Mucosa of gallbladder (tissue), 1 donor: Measurements from ENCODE around the gene RSAD2. TPM values are rescaled to one million over a fixed set of nuclear protein-coding genes. Genes with fewer than 3 reads are reported as not detected.
"Not testable (repeated sequence)": the region's sequence is repeated elsewhere in the genome, so short reads cannot be mapped to it uniquely, and the experiment has no call there.

Experiments
- DNase-seq: peaks from one replicate; pipeline ENCODE4 v3.0.0-alpha.2; 2020; ENCODE audit warnings: low spot score
- total RNA-seq: library from RNA; stranded (reverse); gene quantifications from one replicate; pipeline ENCODE4 v1.2.1, GENCODE V29; 2021
- donor health status: DM: no; HTN: no; CAD: no.

RSAD2 gene, protein sequence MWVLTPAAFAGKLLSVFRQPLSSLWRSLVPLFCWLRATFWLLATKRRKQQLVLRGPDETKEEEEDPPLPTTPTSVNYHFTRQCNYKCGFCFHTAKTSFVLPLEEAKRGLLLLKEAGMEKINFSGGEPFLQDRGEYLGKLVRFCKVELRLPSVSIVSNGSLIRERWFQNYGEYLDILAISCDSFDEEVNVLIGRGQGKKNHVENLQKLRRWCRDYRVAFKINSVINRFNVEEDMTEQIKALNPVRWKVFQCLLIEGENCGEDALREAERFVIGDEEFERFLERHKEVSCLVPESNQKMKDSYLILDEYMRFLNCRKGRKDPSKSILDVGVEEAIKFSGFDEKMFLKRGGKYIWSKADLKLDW
- 1.3 TPM for total RNA-seq

GRCh38 chr2:6877402-6878304 lies at the start of gene RSAD2:
Gene RSAD2, plus strand, starts transcription at chr2:6877777. Its CDS starts 24 bp downstream, at chr2:6877801.
- peak; percentile 67 for DNase-seq

DNA sequence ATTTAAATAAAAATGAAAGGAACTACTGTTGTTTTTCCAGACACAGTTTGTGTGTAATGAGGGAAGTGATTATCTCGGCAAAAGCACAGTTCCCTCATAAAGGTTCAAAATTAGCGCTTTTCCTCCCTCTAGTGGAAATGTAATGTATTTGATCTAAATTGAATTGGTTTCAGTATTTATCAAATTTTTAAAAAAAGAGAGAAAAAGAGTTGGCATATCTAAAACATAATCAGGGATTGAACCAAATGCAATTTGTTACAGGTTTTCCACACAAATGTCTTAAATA lies 49.3 kb upstream of the RSAD2 start:
- DNase-seq: no peak

DNA sequence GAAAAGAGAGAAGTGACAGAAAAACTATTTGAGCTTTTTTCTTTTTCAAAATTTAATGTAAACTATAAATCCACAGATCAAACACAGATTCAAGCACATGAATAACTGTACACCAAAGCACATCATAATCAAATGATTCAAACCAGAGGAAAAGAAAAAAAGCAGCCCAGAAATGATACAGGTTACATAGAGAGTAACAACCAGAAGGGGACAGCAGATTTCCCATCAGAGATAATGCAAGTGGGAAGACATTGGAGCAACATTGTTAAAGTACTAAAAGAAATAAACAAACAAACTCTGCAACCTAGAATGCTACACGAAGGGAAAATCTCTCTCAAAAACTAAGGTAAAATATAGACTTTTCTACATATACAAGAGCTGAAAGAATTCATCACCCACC lies 46.3 kb upstream of the RSAD2 start:
- no peak for DNase-seq

GRCh38 chr2:6832596-6833299 lies 44.8 kb upstream of the RSAD2 start:
- no peak for DNase-seq

- no peak for DNase-seq
Measured at GRCh38 chr2:6833300-6833604, 44.3 kb upstream of the RSAD2 start.

GRCh38 chr2:6834163-6834562 lies 43.4 kb upstream of the RSAD2 start:
- DNase-seq: no peak

GRCh38 chr2:6835467-6835866 lies 42.1 kb upstream of the RSAD2 start:
- no peak for DNase-seq

DNA sequence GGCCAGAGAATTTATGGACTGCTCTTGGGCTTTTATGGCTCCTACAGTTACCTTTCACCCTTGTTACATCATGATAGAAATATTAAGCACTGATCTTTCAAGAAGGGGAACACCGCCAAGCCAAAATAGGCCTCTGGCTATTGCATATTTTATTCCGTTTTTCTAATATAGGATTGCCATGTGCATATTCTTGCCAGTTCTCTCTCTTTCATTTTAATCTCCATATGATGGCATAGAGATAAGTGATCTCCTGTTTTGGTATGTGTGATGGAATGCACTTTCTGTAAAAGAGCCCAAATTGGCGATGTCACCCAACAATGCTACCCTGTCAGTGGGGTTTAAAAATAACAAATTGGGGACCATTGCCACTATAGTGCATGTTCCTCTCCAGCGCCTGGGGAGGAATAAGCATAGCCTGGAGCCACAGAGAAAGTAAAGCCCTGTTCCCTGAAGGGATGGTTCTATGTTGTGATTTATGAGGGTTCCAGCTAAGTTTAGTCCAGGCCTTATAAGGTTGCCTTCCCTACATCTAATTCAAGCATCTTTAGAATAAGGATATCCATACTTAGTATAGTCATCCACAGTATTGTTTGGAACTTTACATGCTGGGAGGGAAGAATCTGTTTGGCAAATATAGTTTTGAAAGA lies 38.8 kb upstream of the RSAD2 start:
- no peak for DNase-seq

DNA sequence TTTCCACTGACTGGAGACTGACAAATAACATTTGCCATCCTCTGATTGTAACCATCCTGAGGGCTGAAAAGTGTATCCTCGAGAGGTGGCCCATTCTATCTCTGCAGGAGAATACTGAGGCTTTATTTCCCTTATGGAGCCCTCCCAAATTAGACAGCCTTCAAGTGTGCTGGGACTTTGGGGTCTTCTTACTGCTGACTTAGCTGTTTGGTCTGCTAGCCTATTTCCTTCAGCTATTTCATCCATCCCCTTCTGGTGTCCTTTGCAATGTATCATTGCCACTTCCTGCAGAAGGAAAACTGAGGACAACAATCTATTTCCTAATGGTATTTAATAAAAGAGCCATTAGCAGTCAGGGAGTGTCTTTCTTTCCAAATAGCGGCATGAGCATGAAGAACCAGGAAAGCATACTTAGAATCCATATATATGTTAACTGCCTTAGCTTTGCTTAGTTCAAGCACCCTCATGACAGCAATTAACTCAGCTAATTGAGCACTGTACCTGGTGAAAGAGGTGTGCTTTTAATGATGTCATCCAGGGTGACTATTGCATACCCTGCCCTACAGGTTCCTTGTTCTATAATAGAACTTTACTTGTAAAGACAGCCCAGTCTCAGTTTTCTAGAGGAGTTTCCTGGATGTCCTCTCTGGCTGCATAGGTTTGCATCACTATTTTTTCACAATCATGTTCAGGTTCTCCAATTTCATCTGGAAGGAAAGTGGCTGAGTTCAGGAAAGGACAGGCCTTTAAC lies 35.9 kb upstream of the RSAD2 start:
- no peak for DNase-seq

GRCh38 chr2:6845312-6845711 lies 32.3 kb upstream of the RSAD2 start:
- DNase-seq: no peak

- no peak for DNase-seq
Measured at GRCh38 chr2:6845903-6846302, 31.7 kb upstream of the RSAD2 start.

DNA sequence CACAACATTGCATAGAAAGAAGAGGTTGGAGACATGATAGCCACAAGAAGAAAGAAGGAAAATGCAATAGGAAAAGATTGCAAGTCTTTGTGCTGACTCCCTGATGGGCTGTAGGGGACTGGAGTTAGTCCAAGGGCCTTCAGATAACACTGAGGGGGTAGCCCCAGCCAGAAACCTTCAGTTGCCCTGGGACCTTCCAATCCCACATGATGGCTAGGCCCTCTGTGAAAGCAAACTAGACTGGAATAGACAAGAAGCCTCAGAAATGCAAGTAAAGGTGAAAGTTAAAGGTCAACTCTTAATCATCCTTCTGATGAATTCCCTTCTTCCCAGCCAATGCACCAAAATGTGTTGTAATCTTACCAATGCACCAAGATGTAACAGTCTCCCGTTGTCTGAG lies 31.0 kb upstream of the RSAD2 start:
- no peak for DNase-seq

DNA sequence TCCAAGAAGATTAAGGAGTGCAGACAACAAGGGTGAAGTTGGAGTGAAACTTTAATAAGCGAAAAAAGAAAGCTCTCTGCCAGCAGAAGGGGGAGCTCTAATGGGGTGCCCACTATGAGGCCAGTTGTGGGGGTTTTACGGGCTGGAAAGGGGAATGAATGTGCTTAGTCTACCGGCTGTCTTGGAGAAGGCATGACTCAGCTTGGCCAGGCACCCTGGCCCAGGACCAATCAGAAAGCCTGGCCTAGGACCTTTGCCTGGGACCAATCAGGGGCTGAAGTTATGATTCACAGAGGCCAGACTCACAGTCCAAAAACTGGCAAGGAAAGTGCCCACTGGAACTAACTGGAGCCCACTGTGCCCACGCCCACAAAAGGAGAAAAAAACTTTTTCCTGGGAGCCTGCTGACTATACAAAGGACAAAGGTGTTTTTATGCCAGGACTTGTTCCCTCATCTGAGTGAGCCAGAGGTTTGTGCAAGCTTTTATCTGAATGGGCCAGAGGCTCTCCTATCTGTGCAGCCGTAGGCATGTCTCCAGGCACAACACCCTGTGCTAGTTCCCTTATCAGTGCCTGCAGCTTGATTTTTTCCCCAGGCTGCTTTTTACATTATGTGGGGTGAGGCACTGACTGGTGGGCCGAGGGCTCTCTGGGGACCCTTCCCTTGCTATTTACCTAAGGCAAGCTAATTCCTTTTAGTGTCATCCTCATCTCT lies 30.5 kb upstream of the RSAD2 start:
- DNase-seq: no peak

- no peak for DNase-seq
Measured at GRCh38 chr2:6852195-6852594, 25.4 kb upstream of the RSAD2 start.

GRCh38 chr2:6854416-6854815 lies 23.2 kb upstream of the RSAD2 start:
- DNase-seq: no peak

DNA sequence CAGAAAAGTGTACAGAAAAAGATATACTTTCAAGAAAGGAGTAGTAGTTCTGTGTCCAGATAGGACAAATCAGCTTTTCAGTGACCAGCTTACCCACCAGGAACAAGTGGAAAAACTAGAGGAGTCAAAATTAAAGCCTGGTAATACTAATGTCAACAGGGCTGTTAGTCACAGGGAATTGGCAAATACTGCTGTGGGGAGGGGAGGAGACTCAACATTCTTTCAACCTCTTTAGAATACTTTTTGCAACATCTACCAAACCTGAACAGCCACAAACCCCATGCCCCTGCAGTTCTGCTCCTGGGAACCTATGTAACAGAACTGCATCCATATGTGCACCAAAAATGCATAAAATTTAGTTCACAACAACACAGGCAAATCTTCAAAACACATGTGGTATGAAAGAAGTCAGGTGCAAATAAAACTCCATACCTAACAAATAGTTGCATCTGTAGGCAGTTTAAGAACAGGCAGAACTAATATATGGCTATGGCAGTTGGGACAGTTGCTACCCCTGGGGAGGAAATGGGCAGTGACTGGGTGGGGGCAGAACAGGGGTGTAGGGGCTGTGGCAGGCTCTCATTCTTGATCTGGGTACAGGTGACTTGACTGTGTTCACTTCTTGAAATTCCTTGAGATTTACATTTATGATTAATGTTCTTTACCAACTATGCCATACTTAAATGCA lies 21.6 kb upstream of the RSAD2 start:
- no peak for DNase-seq

GRCh38 chr2:6856548-6856920 lies 21.0 kb upstream of the RSAD2 start:
- no peak for DNase-seq

GRCh38 chr2:6858466-6859027 lies 19.0 kb upstream of the RSAD2 start:
- not testable (repeated sequence) for DNase-seq

DNA sequence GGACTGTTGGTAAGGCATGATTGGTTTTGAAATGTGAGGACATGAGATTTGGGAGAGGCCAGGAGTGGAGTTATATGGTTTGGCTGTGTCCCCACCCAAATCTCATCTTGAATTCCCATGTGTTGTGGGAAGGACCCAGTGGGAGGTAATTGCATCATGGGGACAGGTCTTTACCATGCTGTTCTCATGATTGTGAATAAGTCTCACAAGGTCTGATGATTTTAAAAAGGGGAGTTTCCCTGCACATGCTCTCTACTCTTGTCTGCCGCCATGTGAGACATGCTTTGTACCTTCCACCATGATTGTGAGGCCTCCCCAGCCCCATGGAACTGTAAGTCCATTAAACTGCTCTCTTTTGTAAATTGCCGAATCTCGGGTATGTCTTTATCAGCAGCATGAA lies 17.3 kb upstream of the RSAD2 start:
- no peak for DNase-seq

DNA sequence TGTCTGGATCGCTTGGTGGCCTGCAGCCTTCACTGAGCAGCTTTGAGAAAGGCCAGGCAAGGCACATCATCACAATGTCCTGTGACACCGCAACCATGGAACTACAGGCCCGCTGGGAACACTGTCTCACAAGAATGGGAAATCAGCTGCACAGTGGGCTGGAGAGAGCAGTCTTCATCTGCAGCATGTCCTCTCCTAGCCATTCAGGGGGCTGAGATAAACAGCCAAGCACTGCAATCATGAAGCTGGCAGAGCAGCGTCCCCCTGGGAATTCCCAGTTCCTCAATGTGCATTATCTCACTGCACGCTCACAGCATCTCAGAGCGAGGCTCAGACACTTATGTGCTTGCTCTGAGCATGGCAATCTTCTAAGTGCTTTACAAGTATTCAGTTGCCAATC lies 13.8 kb upstream of the RSAD2 start:
- no peak for DNase-seq
